SJSA1 (cell line): ENCODE data around the gene CIROP. TPM values are rescaled to one million over a fixed set of nuclear protein-coding genes. Genes with fewer than 3 reads are reported as not detected.

Source experiments
- DNase-seq, 2 experiments: peaks; one replicate each; pipeline ENCODE4 v3.0.0-alpha.2; 2015 to 2020; ENCODE audit warnings: low spot score in 2 of 2, low read depth in 1 of 2
- H3K27ac ChIP-seq: fragments of 250-450 bp; sonication (Bioruptor Pico); 2 replicates; pipeline ENCODE4 v1.5.1; 2020; ENCODE audit warnings: mild to moderate bottlenecking, moderate library complexity
- H3K27me3 ChIP-seq: fragments of 250-450 bp; sonication (Bioruptor Pico); replicated peaks from 2 replicates; pipeline ENCODE4 v1.5.1; 2020; ENCODE audit warnings: mild to moderate bottlenecking, moderate library complexity
- H3K36me3 ChIP-seq: fragments of 250-450 bp; sonication (Bioruptor Pico); 2 replicates; pipeline ENCODE4 v1.5.1; 2020; ENCODE audit warnings: mild to moderate bottlenecking
- H3K4me1 ChIP-seq: fragments of 250-450 bp; sonication (Bioruptor Pico); replicated peaks from 2 replicates; pipeline ENCODE4 v1.6.1; 2021; ENCODE audit warnings: mild to moderate bottlenecking
- H3K4me3 ChIP-seq: fragments of 250-450 bp; sonication (Bioruptor Pico); 2 replicates; pipeline ENCODE4 v1.5.1; 2020; ENCODE audit warnings: mild to moderate bottlenecking
- H3K9me3 ChIP-seq: fragments of 250-450 bp; sonication (Bioruptor Pico); replicated peaks from 2 replicates; pipeline ENCODE4 v1.5.1; 2020; ENCODE audit warnings: mild to moderate bottlenecking
- total RNA-seq: library from RNA; depleted of rRNA; stranded (reverse); fragments of >200 nt; shearing (Covaris generic); gene quantifications from 2 replicates; pipeline ENCODE4 v1.2.3, GENCODE V29; 2014; rRNA removed

The CIROP gene
- not detected in 2 replicates for total RNA-seq

- H3K4me1 ChIP-seq = no peaks in the 10 kb centered on the region
- no peaks in the 10 kb centered on the region for H3K9me3 ChIP-seq
- no peak for DNase-seq
- no peak within 1 kb of the TSS for H3K4me3 ChIP-seq
- H3K27me3 ChIP-seq = peaks cover 3% of the 10 kb centered on the region
- H3K27ac ChIP-seq = no peak within 1 kb of the TSS
- no peaks in the 10 kb centered on the region; the same call in 1 of the 2 replicates for H3K36me3 ChIP-seq
These were observed at the start of gene CIROP for GRCh38 chr14:23104591-23105347. TSS of gene CIROP (minus strand) at chr14:23104989. CDS start at chr14:23104920, 69 bp downstream.

- no peak overlapping the region for H3K27ac ChIP-seq
- no peaks in the 10 kb centered on the region for H3K36me3 ChIP-seq
- H3K4me3 ChIP-seq = no peak overlapping the region
- no peak for DNase-seq
- H3K27me3 ChIP-seq = no peaks in the 10 kb centered on the region
- H3K9me3 ChIP-seq = no peaks in the 10 kb centered on the region
- H3K4me1 ChIP-seq = peaks cover 6% of the 10 kb centered on the region
These were observed 49.3 kb upstream of the CIROP start for GRCh38 chr14:23153851-23154796.

- Histone ChIP-seq H3K4me1 (peaks cover 6% of the 10 kb centered on the region), H3K27me3 (no peaks in the 10 kb centered on the region), H3K27ac (no peak overlapping the region), H3K4me3 (no peak overlapping the region), H3K9me3 (no peaks in the 10 kb centered on the region), H3K36me3 (no peaks in the 10 kb centered on the region)
- DNase-seq = no peak
These were observed 46.6 kb upstream of the CIROP start for GRCh38 chr14:23151342-23151741.

- H3K4me3 ChIP-seq = no peak overlapping the region
- no peak overlapping the region for H3K27ac ChIP-seq
- DNase-seq = no peak
- no peaks in the 10 kb centered on the region for H3K9me3 ChIP-seq
- H3K36me3 ChIP-seq = no peaks in the 10 kb centered on the region
- no peaks in the 10 kb centered on the region for H3K27me3 ChIP-seq
- no peaks in the 10 kb centered on the region for H3K4me1 ChIP-seq
These were observed 45.0 kb upstream of the CIROP start for GRCh38 chr14:23149745-23150144.

GRCh38 chr14:23148591-23149249 is 43.9 kb upstream of the CIROP start:
- H3K4me1 ChIP-seq = no peaks in the 10 kb centered on the region
- H3K36me3 ChIP-seq = no peaks in the 10 kb centered on the region
- no peak for DNase-seq
- H3K27me3 ChIP-seq = no peaks in the 10 kb centered on the region
- no peak overlapping the region for H3K27ac ChIP-seq
- no peak overlapping the region for H3K4me3 ChIP-seq
- no peaks in the 10 kb centered on the region for H3K9me3 ChIP-seq

- H3K9me3 ChIP-seq = no peaks in the 10 kb centered on the region
- DNase-seq = no peak
These were observed 42.9 kb upstream of the CIROP start for GRCh38 chr14:23147676-23148075.

GRCh38 chr14:23146980-23147379 is 42.2 kb upstream of the CIROP start:
- Histone ChIP-seq H3K4me1 (no peaks in the 10 kb centered on the region), H3K36me3 (no peaks in the 10 kb centered on the region), H3K4me3 (no peak overlapping the region), H3K27me3 (no peaks in the 10 kb centered on the region), H3K27ac (no peak overlapping the region), H3K9me3 (no peaks in the 10 kb centered on the region)
- DNase-seq = no peak

More at GRCh38 chr14:23147676-23148075, 42.9 kb upstream of the CIROP start:
- Histone ChIP-seq H3K4me3 (no peak overlapping the region), H3K27ac (no peak overlapping the region), H3K27me3 (no peaks in the 10 kb centered on the region), H3K36me3 (no peaks in the 10 kb centered on the region), H3K4me1 (no peaks in the 10 kb centered on the region)

- Histone ChIP-seq H3K4me1 (no peaks in the 10 kb centered on the region), H3K9me3 (no peaks in the 10 kb centered on the region), H3K27me3 (no peaks in the 10 kb centered on the region), H3K36me3 (no peaks in the 10 kb centered on the region), H3K27ac (no peak overlapping the region), H3K4me3 (no peak overlapping the region)
- DNase-seq = no peak
These were observed 41.6 kb upstream of the CIROP start for GRCh38 chr14:23146351-23146910.

- Histone ChIP-seq H3K4me1 (no peaks in the 10 kb centered on the region), H3K27me3 (no peaks in the 10 kb centered on the region), H3K36me3 (no peaks in the 10 kb centered on the region), H3K4me3 (no peak overlapping the region), H3K9me3 (no peaks in the 10 kb centered on the region), H3K27ac (no peak overlapping the region)
- no peak for DNase-seq
These were observed 41.1 kb upstream of the CIROP start for GRCh38 chr14:23145794-23146350.

- H3K27me3 ChIP-seq = no peaks in the 10 kb centered on the region
- no peaks in the 10 kb centered on the region for H3K4me1 ChIP-seq
- no peaks in the 10 kb centered on the region for H3K36me3 ChIP-seq
- no peak overlapping the region for H3K27ac ChIP-seq
- H3K4me3 ChIP-seq = no peak overlapping the region
- DNase-seq = no peak
- H3K9me3 ChIP-seq = no peaks in the 10 kb centered on the region
These were observed 39.1 kb upstream of the CIROP start for GRCh38 chr14:23143911-23144310.

GRCh38 chr14:23142826-23143225 is 38.0 kb upstream of the CIROP start:
- DNase-seq = no peak

GRCh38 chr14:23141706-23142444 is 37.1 kb upstream of the CIROP start:
- Histone ChIP-seq H3K9me3 (no peaks in the 10 kb centered on the region), H3K4me3 (no peak overlapping the region), H3K27ac (no peak overlapping the region), H3K27me3 (no peaks in the 10 kb centered on the region), H3K4me1 (no peaks in the 10 kb centered on the region), H3K36me3 (no peaks in the 10 kb centered on the region)
- no peak for DNase-seq

More at GRCh38 chr14:23142826-23143225, 38.0 kb upstream of the CIROP start:
- H3K36me3 ChIP-seq = no peaks in the 10 kb centered on the region
- no peak overlapping the region for H3K4me3 ChIP-seq
- no peaks in the 10 kb centered on the region for H3K4me1 ChIP-seq
- no peaks in the 10 kb centered on the region for H3K9me3 ChIP-seq
- H3K27ac ChIP-seq = no peak overlapping the region
- no peaks in the 10 kb centered on the region for H3K27me3 ChIP-seq

GRCh38 chr14:23140371-23140770 is 35.6 kb upstream of the CIROP start:
- Histone ChIP-seq H3K9me3 (no peaks in the 10 kb centered on the region), H3K36me3 (no peaks in the 10 kb centered on the region), H3K4me1 (no peaks in the 10 kb centered on the region), H3K4me3 (no peak overlapping the region), H3K27ac (no peak overlapping the region), H3K27me3 (no peaks in the 10 kb centered on the region)
- no peak for DNase-seq
